ENCODE measurements around the gene MRPL20.

Gene MRPL20

GRCh38 chr1:1434131-1434823 lies 27.2 kb upstream of the MRPL20 start:
- no peak for TF ChIP-seq CTCF (IDR thresholded peaks at IDR 0.05)
- H3K27ac ChIP-seq: no peak overlapping the region
- no peak overlapping the region for H3K4me3 ChIP-seq (ENCODE audit: low read depth in 1 of 2, low read length in 1 of 2)
- no peaks in the 10 kb centered on the region for H3K9me3 ChIP-seq
- no peaks in the 10 kb centered on the region for H3K36me3 ChIP-seq
- peaks cover 100% of the 10 kb centered on the region for H3K27me3 ChIP-seq
- H3K4me1 ChIP-seq (ENCODE audit: control insufficient read depth in 1 of 2, insufficient read depth in 1 of 2, low read depth in 1 of 2, low read length in 1 of 2): peaks cover 6 to 11% of the 10 kb centered on the region in 2 experiments

- H3K9me3 ChIP-seq: no peaks in the 10 kb centered on the region
- H3K4me3 ChIP-seq (ENCODE audit: low read depth in 1 of 2, low read length in 1 of 2): no peak overlapping the region
- no peaks in the 10 kb centered on the region for H3K36me3 ChIP-seq
- H3K27me3 ChIP-seq: peaks cover 100% of the 10 kb centered on the region
- TF ChIP-seq CTCF (IDR thresholded peaks at IDR 0.05): no peak
- H3K4me1 ChIP-seq (ENCODE audit: control insufficient read depth in 1 of 2, insufficient read depth in 1 of 2, low read depth in 1 of 2, low read length in 1 of 2): peaks cover 6 to 11% of the 10 kb centered on the region in 2 experiments
- no peak overlapping the region for H3K27ac ChIP-seq
Observed at GRCh38 chr1:1433804-1434130, 26.7 kb upstream of the MRPL20 start.

GRCh38 chr1:1432951-1433803 lies 26.1 kb upstream of the MRPL20 start:
- no peak for TF ChIP-seq CTCF (IDR thresholded peaks at IDR 0.05)
- no peaks in the 10 kb centered on the region for H3K9me3 ChIP-seq
- H3K4me3 ChIP-seq (ENCODE audit: low read depth in 1 of 2, low read length in 1 of 2): no peak overlapping the region
- peaks cover 100% of the 10 kb centered on the region for H3K27me3 ChIP-seq
- H3K27ac ChIP-seq: no peak overlapping the region
- H3K36me3 ChIP-seq: no peaks in the 10 kb centered on the region
- peaks cover 6 to 11% of the 10 kb centered on the region in 2 experiments for H3K4me1 ChIP-seq (ENCODE audit: control insufficient read depth in 1 of 2, insufficient read depth in 1 of 2, low read depth in 1 of 2, low read length in 1 of 2)

- Histone ChIP-seq H3K36me3 (no peaks in the 10 kb centered on the region), H3K4me1 (ENCODE audit: control insufficient read depth in 1 of 2, insufficient read depth in 1 of 2, low read depth in 1 of 2, low read length in 1 of 2) (peaks cover 6 to 11% of the 10 kb centered on the region in 2 experiments), H3K27ac (no peak overlapping the region), H3K9me3 (no peaks in the 10 kb centered on the region), H3K27me3 (peaks cover 100% of the 10 kb centered on the region), H3K4me3 (ENCODE audit: low read depth in 1 of 2, low read length in 1 of 2) (no peak overlapping the region)
- TF ChIP-seq CTCF (IDR thresholded peaks at IDR 0.05): no peak
Observed at GRCh38 chr1:1432274-1432950, 25.3 kb upstream of the MRPL20 start.

- Histone ChIP-seq H3K4me1 (ENCODE audit: control insufficient read depth in 1 of 2, insufficient read depth in 1 of 2, low read depth in 1 of 2, low read length in 1 of 2) (peaks cover 6 to 11% of the 10 kb centered on the region in 2 experiments), H3K27me3 (peaks cover 100% of the 10 kb centered on the region), H3K4me3 (ENCODE audit: low read depth in 1 of 2, low read length in 1 of 2) (no peak overlapping the region), H3K9me3 (no peaks in the 10 kb centered on the region), H3K27ac (no peak overlapping the region), H3K36me3 (no peaks in the 10 kb centered on the region)
- TF ChIP-seq CTCF (IDR thresholded peaks at IDR 0.05): no peak
Observed at GRCh38 chr1:1431845-1432273, 24.8 kb upstream of the MRPL20 start.
